Peyer's patch (tissue), 4 donors: ENCODE data around the gene USH2A.

Experiments
- CTCF ChIP-seq, 6 experiments: fragments of 450-650 bp in 4 of 6; fragments of 200-600 bp in 2 of 6; sonication (generic) in 1 of 6; IDR thresholded peaks; one replicate each; pipeline ENCODE4 v1.5.1; 2017 to 2019; ENCODE audit warnings: antibody characterized with exemption in 6 of 6, mild to moderate bottlenecking in 3 of 6, moderate library complexity in 1 of 6
- POLR2A ChIP-seq, 2 donors: fragments of 450-650 bp; IDR thresholded peaks; one replicate each; pipeline ENCODE4 v1.5.1; 2017; ENCODE audit warnings: antibody characterized with exemption in 2 of 2, mild to moderate bottlenecking in 2 of 2, moderate library complexity in 2 of 2

- no peak for TF ChIP-seq CTCF (IDR thresholded peaks at IDR 0.05)
- no peak for TF ChIP-seq POLR2A (IDR thresholded peaks at IDR 0.05)
Observed at GRCh38 chr1:215584389-215584788, 838.9 kb downstream of the USH2A start.
